ENCODE measurements around the gene MLLT6. TPM values are rescaled to one million over a fixed set of nuclear protein-coding genes. Genes with fewer than 3 reads are reported as not detected.

Gene MLLT6
- total and polyA plus RNA-seq, 2 of the 13 experiments (the other 11 are each of a cell fraction or from before 2014, with no cell fraction given), result 50.7 to 69.5 TPM

DNA sequence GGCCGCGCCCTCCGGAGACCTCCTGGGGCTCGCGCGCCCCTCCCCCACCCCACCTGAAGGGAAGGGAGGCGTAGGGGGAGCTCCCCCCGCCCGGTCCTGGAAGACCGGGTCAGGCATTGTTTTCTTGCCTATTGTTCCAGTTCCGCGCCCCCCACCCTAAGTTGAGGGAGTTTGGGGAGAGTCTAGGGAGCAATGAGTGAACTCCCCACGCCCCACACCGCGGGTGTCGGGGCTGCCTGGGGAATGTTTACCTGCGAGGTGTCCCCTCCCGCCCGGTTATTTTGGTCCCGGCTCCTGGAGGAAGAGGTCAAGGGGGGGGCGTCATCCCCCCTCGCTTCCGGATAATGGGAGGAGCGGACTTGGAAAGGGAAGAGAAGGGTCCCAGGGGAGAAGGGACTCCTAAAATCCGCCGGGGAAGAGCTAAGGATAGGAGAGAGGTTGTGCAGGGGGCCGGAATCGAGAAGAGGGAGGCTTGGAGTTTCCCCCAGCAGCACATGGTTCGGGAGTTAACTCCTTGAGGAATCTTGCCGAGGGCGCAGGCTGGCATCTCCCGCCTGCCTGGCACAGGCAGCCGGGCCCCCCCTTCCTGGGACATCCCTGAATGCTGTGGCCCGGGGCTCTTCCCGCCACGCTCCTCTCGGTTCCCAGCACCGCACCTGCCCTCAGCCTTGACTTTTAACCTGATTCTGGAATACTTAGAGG is 881 bp downstream of the MLLT6 start (continued):
- TF ChIP-seq ZNF775 (CRISPR knock-in tag; IDR thresholded peaks at IDR 0.05; ENCODE audit: borderline replicate concordance) (no peak), TRIM22 (IDR thresholded peaks at IDR 0.05) (no peak), TOPORS (CRISPR knock-in tag; IDR thresholded peaks at IDR 0.05) (no peak; the same call in 1 of the 2 replicates), ZNF30 (CRISPR knock-in tag; IDR thresholded peaks at IDR 0.05) (no peak), ZNF567 (CRISPR knock-in tag; IDR thresholded peaks at IDR 0.05; ENCODE audit: borderline replicate concordance) (no peak), DBP (CRISPR knock-in tag; IDR thresholded peaks at IDR 0.05; ENCODE audit: not compliant biosample characterization) (no peak), SP140L (CRISPR knock-in tag; IDR thresholded peaks at IDR 0.05; ENCODE audit: borderline replicate concordance) (no peak), ZNF703 (CRISPR knock-in tag; IDR thresholded peaks at IDR 0.05; ENCODE audit: borderline replicate concordance) (no peak), WIZ (CRISPR knock-in tag; IDR thresholded peaks at IDR 0.05) (no peak), U2AF1 (optimal IDR thresholded peaks at IDR 0.05; ENCODE audit: low read depth, low read length) (peak; percentile 21), ZNF569 (CRISPR knock-in tag; IDR thresholded peaks at IDR 0.05; ENCODE audit: borderline replicate concordance) (no peak), RFX3 (CRISPR knock-in tag; IDR thresholded peaks at IDR 0.05) (no peak), TFDP2 (CRISPR knock-in tag; IDR thresholded peaks at IDR 0.05) (no peak), PHF8 (CRISPR knock-in tag; IDR thresholded peaks at IDR 0.05) (peak; percentile 58), TEF (CRISPR knock-in tag; IDR thresholded peaks at IDR 0.05) (no peak), ZNF615 (CRISPR knock-in tag; IDR thresholded peaks at IDR 0.05; ENCODE audit: borderline replicate concordance) (no peak), CBFB (CRISPR knock-in tag; IDR thresholded peaks at IDR 0.05) (no peak), POLR2AphosphoS5 (IDR thresholded peaks at IDR 0.05; ENCODE audit: low read depth, low read length) (peak; percentile 45), GPN1 (CRISPR knock-in tag; IDR thresholded peaks at IDR 0.05; ENCODE audit: borderline replicate concordance) (no peak), AHR (CRISPR knock-in tag; IDR thresholded peaks at IDR 0.05) (no peak; the same call in 1 of the 2 replicates), SUZ12 (IDR thresholded peaks at IDR 0.05; ENCODE audit: low read depth, low read length) (no peak), ZNF660 (CRISPR knock-in tag; IDR thresholded peaks at IDR 0.05; ENCODE audit: borderline replicate concordance, low read depth) (no peak), AGO1 (IDR thresholded peaks at IDR 0.05; ENCODE audit: low read depth, low read length, poor library complexity, severe bottlenecking) (no peak)
- TF ChIP-seq, protein P1, sequence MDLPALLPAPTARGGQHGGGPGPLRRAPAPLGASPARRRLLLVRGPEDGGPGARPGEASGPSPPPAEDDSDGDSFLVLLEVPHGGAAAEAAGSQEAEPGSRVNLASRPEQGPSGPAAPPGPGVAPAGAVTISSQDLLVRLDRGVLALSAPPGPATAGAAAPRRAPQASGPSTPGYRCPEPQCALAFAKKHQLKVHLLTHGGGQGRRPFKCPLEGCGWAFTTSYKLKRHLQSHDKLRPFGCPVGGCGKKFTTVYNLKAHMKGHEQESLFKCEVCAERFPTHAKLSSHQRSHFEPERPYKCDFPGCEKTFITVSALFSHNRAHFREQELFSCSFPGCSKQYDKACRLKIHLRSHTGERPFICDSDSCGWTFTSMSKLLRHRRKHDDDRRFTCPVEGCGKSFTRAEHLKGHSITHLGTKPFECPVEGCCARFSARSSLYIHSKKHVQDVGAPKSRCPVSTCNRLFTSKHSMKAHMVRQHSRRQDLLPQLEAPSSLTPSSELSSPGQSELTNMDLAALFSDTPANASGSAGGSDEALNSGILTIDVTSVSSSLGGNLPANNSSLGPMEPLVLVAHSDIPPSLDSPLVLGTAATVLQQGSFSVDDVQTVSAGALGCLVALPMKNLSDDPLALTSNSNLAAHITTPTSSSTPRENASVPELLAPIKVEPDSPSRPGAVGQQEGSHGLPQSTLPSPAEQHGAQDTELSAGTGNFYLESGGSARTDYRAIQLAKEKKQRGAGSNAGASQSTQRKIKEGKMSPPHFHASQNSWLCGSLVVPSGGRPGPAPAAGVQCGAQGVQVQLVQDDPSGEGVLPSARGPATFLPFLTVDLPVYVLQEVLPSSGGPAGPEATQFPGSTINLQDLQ (CRISPR knock-in tag; IDR thresholded peaks at IDR 0.05), result no peak

Measured in HepG2 (cell line).